Keratinocyte (primary cell): ENCODE data around the gene PGLYRP2.

Source experiments
- CTCF ChIP-seq, 3 experiments: IDR thresholded peaks in 1 of 3; conservative IDR thresholded peaks in 1 of 3; optimal IDR thresholded peaks in 1 of 3; 2 replicates in 2 of 3; 3 replicates in 1 of 3; pipeline versions ENCODE3 to v1.5.1; 2011; ENCODE audit warnings: low read length in 3 of 3, mild to moderate bottlenecking in 3 of 3, moderate library complexity in 2 of 3, control low read depth in 1 of 3, inconsistent platforms in 1 of 3; ENCODE audit not compliant: insufficient read depth in 2 of 3; ENCODE audit errors: extremely low read depth in 1 of 3
- EZH2 ChIP-seq: IDR thresholded peaks from one replicate; pipeline ENCODE4 v1.6.1; 2012; ENCODE audit warnings: inconsistent platforms, mild to moderate bottlenecking, low read length, moderate library complexity

GRCh38 chr19:15508035-15508710 is 28.9 kb upstream of the PGLYRP2 start, which contains the start of gene CYP4F22:
- no peak for TF ChIP-seq CTCF (optimal IDR thresholded peaks at IDR 0.05 in 1 of 3, IDR thresholded peaks at IDR 0.05 in 1 of 3, conservative IDR thresholded peaks at IDR 0.05 in 1 of 3; ENCODE audit: extremely low read depth in 1 of 3, insufficient read depth in 2 of 3, low read length in 3 of 3)
- no peak for TF ChIP-seq EZH2
